SKM-1 treated with dmso at 0.1 percent for 144 hours (cell line): ENCODE measurements around the gene RBM18.

Source experiments
- DNase-seq: peaks from one replicate; lab custom pipeline; 2025; ENCODE audit not compliant: unreplicated experiment; lab: John Stamatoyannopoulos, UW

Gene RBM18

DNA sequence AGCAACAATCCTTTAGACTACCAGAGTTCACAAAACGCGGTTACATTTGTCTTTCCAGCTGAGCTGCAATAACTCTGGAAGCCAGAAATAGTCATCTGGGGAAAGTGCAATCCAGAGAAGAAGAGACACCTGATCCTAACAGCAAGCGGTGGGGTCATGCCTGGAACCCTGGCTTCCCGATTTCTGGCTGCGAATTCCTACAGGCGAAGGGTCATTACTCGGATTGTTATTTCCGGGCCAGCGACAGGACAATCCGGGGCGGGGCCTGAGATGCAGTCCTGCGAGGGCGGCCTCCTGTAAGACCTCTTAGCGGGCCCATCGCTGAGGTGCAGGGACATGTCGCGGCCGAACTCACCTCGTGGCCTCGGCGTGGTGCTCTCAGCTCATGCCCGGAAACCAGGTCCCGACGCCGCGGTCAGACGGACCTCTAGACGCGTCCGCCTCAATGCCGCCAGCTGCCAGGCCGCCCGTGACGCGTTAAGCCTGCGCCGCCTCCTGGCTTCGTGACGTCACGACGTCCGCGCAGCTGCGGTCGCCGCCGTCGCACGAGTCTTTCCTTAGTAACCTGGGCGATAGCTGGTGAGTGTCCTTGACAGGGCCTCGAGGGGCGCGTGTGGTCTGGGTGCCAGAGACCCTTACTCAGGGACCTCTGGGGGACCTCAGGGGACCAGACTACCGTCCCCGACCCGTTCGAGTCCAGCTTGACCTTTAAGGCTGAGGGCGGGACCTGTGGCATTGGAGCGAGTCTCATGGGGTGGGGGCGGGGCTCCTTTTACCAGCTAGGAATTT, at the start of gene RBM18, which contains the start of gene MRRF:
Gene RBM18 (minus strand): TSS at position 481 of the 789 bp plus-strand sequence. CDS start 3,348 bp downstream, outside the sequence.
Gene MRRF (plus strand): TSS at position 523 of the 789 bp plus-strand sequence. CDS start 6,010 bp downstream, outside the sequence.
- DNase-seq = peak; percentile 86

DNA sequence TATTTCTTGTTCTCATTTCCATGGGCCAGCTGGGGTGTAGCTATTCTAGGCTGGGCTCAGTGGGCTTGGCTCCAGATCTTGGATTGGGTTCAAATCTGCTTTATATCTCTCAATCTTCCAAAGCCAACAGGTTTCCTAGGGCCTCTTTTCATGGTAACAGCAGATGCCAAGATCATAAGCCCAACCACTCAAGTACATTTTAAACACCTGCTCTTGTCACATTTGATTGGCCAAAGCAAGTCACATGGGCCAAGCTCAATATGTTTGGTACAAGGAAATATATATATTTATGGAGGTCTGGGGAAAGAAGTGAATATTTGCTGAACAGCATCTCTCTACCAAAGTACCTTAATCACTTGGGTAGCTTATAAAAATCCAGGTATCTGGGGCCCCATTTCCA, 49.5 kb upstream of the RBM18 start:
- no peak for DNase-seq

DNA sequence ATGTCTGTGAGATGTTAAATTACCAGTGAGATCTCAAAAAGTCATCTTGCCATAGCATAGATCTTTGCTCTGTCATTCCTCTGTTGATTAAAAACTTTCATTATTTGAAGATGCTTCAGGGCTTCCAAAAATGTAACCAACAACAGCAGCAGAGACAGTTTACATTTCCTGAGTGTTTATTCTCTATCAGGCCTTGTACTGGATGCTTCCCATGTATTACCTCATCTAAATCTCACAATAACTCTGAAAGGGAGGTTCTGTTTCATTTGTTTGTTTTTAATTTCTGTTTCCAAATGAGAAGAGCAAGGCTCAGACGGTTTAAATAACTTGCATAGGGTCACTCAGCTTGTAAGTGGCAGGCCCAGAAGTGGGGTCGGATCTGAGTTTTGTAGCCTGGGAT, 45.2 kb upstream of the RBM18 start:
- DNase-seq = no peak

DNA sequence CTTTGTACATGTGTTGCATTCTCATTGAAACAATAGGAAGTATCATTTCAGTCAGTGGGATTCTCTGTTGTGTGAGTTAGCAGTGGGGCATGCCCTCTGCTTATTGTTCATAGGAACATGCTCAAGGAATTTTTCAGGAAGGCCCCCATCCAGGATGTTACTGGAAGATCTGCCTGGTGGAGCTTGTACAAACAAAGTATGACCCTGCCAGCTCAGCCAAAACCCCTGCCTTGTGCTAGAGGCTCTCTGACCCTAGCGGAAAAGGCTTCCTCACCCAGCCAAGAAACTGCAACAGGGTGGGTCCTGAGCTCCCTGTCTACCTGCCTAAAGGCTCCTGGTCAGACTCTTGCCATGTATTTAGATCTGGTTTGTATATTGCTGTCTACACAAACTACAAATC, 43.3 kb upstream of the RBM18 start:
- DNase-seq = no peak

- no peak for DNase-seq
Observed at GRCh38 chr9:122307061-122307460, 42.4 kb upstream of the RBM18 start.

DNA sequence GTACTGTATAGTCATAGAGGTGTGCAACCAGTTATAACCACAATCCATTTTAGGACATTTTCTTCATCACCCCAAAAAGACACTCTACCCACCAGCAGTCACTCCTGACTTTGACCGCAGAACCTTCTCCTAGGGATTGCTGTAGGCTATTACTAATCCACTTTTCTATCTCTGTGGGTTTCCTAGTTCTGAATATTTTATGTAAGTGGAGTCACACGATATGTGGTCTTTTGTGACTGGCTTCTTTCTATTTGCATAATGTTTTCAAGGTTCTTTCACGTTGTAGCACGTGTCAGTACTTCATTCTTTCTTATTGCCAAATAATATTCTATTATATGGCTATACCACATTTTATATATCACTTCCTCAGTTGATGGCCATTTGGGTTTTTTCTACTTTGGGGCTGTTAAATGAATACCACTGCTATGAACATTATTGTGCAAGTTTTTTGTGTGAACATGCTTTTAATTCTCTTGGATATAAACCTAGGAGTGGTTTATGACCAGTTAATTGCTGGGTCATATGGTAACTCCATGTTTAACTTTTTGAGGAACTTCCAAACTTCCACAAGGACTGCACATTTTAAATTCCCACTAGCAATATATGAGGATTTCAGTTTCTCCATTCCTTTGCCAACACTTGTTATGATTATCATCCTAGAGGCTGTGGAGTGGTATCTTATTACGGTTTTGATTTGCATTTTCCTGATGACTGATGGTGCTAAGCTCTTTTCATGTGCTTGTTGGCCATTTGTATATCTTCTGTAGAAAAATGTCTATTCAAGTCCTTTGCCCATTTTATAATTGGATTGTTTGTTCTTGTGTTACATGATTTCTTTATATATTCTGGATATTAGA, 37.8 kb upstream of the RBM18 start:
- DNase-seq = no peak

GRCh38 chr9:122297512-122297911, 32.9 kb upstream of the RBM18 start:
- DNase-seq = peak; percentile 89

- no peak for DNase-seq
Observed at GRCh38 chr9:122294531-122294930, 29.9 kb upstream of the RBM18 start.

GRCh38 chr9:122291458-122291857, 26.8 kb upstream of the RBM18 start:
- DNase-seq = no peak

- no peak for DNase-seq
Observed at GRCh38 chr9:122287214-122287720, 22.6 kb upstream of the RBM18 start.

DNA sequence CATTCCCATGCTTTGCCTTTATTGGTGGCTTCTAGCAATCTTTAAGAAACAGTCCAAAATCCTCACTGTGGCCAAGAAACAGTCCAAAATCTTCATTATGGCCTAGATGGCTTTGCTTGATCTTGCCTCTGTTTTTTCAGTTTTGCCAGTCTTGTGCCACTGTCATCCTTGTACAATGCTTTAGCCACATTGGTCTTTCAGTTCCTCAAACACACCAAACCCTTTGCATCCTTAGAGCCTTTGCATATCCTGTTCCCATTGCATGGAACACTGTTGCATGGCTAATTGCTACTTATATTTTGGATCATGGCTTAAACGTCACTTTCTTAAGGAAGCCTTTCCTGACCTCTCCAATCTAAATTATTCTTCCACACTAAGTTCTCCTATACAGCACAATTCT, 22.1 kb upstream of the RBM18 start:
- no peak for DNase-seq

GRCh38 chr9:122281368-122281767, 16.7 kb upstream of the RBM18 start:
- DNase-seq = no peak

- no peak for DNase-seq
Observed at GRCh38 chr9:122277285-122277897, 12.8 kb upstream of the RBM18 start.

GRCh38 chr9:122276096-122276495, 11.5 kb upstream of the RBM18 start:
- no peak for DNase-seq

DNA sequence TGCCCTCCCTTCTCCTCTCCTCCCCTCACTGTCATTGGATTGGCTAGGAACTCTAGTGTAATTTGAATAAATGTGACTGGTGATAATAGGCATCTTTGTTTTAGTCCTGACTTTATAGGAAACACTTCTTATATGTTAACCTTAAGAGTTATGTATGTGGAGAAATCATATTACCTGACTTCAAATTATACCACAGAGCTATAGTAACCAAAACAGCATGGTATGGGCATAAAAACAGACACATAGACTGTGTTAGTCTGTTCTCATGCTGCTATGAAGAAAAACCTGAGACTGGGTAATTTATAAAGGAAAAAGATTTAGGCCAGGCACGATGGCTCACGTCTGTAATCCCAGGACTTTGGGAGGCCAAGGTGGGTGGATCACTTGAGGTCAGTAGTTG, 9.4 kb upstream of the RBM18 start:
- no peak for DNase-seq

DNA sequence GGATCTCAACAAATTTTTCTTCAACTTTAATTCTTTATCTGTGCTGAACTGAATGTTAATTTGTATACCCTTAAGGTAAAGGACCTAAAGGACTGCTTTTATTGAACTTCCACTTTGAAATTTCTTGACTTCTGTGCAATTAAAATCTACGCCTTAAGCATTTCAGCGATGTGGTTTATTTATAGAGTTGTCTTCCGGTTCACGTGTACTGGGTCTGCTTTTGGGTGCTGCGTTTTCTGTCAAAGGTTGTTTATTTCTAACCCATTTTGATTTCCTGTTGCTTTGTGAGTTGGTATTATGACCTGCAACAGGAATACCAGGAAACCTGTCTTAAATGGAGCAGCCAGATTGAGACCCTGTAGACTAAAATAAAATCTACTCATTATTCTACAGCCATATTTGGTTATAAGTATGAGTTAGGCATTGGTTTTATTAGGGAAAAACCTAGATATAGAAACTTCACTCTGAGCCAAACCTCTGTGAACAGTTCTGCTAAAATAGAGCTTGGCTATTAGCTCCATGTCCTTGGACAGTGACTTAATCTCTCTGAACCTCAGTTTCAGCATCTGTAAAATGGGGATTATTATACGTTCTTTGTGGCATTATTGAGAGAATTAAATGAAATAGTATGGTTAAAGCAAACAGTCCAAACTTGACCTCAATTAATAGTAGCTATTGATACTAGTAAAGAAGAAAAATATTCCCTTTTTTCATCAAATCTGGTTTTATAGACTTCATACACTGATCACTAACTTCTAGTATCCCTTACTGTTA, 3.6 kb upstream of the RBM18 start:
- DNase-seq = no peak

DNA sequence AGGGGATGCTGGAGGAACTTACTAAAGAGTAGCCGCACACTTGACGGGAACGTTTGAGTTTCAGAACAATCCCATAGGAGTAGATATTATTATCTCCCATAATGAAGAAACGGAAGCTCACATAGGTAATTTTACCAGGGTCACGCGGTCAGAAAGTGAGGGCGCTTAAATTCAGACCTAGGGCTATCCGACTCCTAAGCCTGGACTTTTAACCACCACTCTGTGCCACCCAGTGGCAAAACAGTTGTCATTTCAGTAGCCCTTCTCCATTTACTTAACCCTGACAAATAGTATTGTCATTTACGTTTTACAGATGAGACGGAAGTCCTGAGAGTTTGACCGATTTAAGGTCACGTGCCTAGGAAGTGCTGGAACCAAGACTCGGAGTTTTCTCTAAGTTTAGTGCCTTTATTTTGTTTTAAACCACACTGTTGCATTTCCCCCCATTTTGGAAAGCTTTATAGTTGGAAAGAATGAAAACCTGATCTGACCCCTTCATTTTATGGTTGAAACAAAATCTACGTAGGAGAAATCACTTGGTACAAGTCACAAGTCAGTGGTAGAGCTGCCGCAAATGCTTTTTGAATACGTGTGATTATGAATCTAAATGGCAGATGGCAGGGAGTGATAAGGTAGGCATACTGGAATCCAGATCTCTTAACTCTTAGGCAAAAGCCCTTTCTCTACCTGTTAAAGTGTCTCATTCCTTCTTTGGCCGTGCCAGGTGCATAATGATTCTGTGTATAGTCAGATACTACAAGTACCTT, 692 bp upstream of the RBM18 start:
- DNase-seq = peak; percentile 41

- DNase-seq = no peak
Observed at GRCh38 chr9:122263699-122264349, 816 bp downstream of the RBM18 start.

DNA sequence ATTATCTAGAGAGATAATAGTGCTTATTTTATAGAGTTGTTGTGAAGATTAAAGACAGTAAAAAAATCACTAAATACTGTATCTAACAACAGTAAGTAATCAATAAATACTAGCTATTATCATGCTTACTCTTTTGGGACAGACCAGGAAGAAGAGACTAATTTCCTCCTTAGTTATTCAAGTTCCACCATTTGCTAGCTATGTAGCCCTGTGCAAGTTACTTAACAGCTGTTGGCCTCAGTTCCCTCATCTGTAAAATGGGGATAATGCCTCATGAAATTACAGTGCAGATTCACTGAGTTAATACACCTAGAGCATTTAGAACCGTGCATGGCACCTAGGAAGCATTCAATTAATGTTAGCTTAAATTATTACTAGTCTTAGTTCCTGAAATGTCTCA, 2.6 kb downstream of the RBM18 start:
- DNase-seq = no peak
